Activated effector memory CD4-positive, alpha-beta T cell treated with anti-CD3 and anti-CD28 coated beads, Interleukin-2, amount 50 U/mL, for 16 hours (primary cell): Measurements from ENCODE around the gene ZC3H18.
A peak's percentile ranks its signal among the peaks of the same experiment; 100 is the strongest.

ENCODE experiments used
- DNase-seq: peaks from one replicate; pipeline ENCODE4 v3.0.0-alpha.2; 2020

ZC3H18 gene

DNA sequence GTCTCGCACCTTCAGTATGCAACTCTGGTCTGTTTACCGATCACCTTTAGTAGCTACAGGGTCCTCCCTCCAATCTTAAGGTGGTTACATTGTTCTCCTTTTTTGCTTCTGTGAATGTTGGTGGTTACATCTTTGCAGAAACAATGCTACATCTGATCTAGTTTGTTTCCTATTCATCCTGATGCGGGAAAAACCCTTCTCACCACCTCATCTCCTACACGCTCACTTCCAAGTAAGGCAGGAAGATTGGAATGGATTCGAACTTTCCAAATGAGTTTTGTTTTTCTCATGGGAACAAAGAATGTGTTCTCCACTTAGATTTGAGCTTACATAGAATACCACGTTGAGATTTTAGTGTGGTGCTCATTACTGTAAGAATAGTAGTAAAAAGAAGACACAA, 14.5 kb downstream of the ZC3H18 start:
- DNase-seq = no peak

DNA sequence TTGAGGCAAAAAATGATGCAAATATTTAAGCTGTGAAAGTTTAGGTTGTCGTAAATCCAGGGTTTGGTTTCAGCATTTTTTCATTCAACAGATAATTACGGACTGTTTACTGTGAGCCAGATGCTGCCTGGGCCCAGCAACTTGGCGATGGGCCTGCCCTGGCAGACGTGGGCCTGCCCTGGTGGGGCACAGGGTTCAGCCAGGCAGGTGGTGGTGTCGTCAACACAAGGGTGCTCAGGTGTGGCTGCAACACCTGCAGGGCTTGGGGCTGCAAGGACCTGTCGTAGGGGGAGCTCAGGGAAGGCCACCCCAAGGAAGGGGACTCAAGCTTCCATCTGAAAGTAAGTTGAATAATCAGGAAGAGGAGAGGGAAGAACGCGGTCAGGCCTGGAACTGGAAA, 15.1 kb downstream of the ZC3H18 start:
- no peak for DNase-seq

DNA sequence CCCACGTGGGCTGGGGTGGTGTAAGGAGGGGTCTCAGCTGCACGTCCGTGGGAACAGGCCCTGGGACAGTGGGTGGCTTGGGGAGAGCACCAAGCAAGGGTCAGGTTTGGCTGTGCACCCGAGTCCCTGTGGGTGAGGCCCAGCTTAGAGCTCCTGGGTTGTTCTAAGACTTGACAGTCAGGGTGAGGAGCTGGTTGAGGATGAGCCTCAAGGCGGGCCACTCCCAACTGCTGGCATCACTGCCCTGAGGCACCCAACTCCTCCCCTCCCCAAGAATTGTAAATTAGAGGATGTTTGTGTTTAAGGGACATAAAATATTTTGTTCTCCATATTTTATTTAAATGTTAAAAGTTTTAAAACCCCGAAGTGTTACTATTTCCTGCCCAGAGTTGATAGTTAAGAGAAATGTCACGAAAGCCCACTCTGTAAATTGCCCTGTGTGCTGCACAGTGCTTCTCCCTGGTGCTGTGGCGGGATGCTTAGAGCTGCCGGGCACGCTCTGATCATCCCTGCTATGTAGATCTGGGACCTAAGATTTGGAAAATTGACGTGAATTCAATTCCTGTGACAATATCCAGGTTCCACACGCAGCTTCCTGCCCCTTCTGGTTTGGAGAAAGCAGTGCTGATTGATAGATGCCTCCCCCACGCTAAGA, 15.9 kb downstream of the ZC3H18 start:
- DNase-seq = no peak

DNA sequence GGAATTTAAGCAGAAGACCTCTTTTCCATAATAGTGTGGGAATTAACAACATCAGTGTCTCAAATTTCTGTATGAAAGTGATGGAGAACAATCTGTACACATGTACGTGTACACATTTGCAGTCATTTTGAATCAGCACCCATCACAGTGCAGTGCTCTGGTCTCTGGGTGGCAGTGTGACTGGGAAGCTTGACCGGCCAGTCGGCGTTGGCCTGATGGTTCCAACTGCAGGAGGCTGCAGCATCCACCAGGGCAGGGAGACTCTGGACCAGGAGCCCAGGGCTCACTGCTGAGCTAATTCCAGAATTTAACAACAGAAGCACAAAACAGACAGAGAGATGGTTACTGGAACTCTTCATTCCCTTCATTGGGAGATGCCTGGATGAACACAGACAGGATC, 17.9 kb downstream of the ZC3H18 start:
- DNase-seq = no peak

DNA sequence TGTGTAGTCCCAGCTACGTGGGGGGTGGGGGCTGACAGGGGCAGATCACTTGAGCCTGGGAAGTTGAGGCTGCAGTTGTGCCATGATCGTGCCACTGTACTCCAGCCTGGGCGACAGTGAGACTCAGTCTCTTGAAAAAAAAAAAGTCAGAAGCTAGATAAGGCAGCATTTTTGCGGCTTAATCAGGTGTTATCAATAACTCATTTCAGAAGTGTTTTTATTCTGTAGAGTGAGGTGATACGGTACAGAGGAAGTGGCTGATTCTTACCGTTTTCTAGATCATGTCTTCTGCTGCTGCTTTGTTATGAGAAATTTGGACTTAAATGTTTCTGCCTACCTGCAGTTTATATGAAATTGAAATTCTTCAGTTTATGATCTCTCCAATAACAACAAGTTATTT, 18.6 kb downstream of the ZC3H18 start:
- no peak for DNase-seq

DNA sequence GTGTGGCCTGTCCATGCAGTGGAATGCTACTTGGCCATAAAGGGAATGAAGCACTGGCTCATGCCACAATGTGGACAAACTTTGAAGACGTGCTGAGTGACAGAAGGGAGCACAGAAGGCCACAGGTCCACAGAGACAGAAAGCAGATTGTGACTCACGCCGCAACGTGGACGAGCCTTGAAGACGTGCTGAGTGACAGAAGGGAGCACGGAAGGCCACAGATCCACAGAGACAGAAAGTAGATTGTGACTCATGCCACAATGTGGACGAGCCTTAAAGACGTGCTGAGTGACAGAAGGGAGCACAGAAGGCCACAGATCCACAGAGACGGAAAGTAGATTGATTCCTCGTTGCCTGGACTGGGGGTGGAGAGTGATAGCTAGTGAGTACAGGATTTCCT, 19.2 kb downstream of the ZC3H18 start:
- peak; percentile 69 for DNase-seq

DNA sequence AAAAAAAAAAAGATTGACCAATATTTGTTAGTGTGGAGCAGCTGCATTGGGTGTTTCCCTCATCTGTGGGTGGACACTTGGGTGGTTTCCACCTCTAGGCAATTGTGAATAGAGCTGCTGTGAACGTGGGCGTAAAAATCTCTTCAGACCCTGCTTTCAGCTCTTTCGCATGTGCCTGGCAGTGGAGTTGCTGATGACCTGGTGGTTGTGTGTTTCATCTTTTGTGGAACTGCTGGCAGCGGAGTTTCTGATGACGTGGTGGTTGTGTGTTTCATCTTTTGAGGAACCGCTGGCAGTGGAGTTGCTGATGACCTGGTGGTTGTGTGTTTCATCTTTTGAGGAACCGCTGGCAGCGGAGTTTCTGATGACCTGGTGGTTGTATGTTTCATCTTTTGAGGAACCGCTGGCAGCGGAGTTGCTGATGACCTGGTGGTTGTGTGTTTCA, 21.4 kb downstream of the ZC3H18 start:
- DNase-seq = peak; percentile 80

DNA sequence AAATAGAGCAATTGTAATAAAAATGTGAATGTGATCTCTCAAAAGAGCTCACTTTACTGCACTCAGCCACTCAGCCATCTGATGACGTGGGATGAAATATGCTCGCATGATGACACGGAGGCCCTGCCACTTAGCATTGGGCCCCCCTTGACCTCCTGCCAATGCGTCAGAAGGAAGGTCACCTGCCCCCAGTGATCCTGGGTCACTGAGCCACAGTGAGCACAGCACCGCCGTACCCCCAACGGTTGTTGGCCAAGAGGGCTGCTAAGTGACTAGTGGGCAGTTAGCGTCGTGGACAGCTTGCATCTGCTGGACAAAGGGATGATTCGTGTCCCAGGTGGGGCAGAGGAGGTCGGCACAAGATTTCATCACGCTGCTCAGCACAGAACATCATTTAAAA, 22.9 kb downstream of the ZC3H18 start:
- DNase-seq = no peak

DNA sequence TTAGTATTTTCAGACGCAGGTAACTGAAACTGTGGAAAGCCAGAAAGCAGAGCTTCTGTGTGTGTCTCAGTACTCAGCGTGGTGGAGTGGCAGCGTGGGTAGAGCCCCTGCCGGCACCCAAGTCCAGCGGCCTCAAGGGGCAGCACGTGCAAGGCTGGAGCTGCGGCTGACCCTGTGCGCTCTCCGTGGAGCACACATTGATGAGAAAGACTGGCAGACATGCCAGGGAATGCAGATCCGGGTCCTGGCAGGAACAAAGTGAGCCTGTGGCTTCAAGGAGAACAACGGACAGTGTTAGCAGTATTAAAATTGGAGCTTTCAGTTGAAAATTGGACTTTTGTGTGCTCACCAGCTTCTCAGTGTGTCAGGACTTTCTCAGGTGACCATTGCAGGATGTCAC, 23.3 kb downstream of the ZC3H18 start:
- DNase-seq = no peak

DNA sequence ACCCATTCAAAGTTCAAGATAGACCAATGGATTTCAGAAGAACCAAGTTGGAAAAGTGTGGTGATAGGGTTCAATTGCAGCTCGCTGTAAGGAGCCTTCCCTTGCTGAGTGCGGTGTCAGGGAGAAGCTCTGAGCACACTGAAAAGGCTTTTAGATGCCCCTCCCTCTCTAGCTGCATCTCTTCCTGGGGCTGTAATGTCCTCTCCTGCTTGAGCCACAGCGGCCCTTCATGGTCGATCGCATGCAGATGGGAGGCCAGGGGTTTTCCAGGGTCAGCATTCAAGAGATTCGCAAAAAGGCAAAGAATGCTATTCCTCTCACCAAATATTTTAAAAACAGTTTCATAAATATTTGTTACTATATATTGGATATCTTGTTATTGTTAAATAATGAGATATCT, 23.7 kb downstream of the ZC3H18 start:
- DNase-seq = no peak

DNA sequence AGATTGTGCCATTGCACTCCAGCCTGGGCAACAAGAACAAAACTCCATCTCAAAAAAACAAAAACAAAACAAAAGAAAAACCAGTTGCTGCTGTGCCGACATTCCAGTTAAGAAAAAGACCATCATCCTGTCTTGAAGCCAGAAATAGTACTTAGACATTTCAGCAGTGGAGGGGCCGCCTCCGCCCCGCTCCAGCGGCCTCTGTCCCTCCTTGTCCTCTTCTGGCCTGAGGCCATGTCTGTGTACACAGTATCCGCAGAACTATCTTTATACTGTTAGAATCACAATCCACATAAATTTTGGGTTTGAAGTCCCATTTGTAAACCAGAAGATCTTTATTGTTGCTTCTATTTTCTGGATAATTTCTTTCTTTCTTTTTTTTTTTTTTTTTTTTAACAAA, 24.9 kb downstream of the ZC3H18 start:
- DNase-seq = no peak

DNA sequence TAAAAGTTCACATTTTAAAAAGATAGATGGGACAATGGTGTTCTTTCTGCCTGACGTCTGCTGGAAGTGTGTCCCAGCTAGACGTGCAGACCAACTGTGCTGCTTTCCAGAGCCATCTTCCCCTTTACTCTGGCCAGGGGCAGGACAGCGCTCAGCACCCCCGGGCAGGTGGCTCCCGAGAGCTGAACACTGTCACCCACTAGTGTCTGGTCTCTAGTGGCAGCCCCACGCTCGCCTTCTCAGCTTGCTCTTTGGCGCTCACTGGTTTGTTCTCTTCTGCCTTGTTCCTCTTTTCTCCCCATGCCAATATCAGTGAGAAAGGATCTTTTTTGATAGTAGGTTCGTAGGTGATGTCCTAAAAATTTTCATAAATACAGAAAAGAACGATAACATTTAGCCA, 25.7 kb downstream of the ZC3H18 start:
- no peak for DNase-seq

DNA sequence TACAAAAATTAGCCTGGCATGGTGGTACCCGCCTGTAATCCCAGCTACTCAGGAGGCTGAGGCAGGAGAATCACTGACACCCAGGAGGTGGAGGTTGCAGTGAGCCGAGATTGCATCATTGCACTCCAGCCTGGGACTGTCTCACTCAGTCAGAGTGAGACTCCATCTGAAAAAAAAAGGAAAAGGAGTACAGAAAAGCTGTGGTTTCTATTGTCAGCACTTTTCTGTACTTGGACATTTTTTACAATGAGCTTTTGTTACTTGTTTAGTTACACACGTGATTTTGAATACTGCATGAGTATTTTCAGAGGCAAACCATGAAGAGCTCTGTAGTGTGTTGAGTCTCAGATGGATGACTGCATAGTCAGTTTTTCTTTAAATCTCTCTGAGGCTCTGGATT, 26.3 kb downstream of the ZC3H18 start:
- no peak for DNase-seq

DNA sequence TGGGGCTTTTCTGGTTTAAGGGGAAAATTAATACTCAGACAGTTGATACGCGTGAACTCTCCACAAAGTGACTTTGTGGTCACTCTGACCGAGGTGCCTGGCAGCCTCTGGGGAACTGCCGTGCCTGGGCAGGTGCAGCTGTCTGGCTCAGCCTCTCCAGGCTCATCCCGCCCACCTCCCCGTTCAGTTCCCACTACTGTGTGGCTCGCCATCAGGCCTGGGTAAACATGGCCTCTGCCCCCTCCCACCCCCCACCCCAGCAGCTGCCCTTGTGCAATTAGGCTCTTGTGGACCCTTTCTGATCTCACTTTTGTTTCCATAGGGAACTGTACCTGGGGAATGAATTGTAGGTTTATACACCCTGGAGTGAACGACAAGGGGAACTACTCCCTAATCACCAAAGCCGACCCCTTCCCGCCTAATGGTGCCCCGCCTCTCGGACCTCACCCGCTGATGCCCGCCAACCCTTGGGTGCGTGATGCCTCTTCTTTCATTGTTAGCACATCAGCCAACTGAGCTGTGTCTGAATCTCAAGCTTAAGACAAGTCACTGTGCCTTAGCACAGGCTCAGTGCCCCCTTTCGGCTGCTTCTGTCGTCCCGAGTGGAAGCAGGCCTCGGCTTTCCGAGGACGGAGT, 27.8 kb downstream of the ZC3H18 start:
- DNase-seq = no peak

DNA sequence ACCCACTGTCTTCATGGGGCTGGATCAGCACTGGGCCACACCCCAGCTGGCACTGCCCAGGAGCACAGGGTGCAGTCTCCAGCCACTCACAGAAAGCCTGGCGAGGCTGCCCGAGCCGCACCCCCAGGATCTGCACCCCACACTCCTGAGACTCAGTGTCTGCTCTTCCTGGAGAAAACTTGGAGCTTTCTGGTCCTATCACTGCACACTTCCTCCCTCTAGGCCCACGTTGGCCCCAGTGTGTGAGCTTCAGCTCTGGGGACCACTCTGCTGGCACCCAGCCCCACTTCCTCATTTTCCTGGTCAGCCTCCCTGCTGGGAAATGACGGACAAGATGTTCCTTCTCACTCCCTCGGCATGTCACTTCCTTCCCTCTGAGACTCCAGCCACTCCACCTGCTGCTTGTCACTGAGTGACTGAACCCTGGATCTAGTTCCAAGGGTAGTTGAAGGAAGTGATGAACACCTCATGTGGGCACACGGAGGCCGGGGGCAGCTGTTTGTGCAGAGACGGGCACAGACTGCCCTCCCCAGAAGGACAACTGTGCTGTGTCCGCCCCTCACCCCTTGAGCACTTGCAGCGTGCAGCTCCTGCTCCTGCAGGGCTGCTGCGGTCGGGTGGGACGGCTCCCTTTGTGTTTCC, 29.0 kb downstream of the ZC3H18 start:
- DNase-seq = no peak

DNA sequence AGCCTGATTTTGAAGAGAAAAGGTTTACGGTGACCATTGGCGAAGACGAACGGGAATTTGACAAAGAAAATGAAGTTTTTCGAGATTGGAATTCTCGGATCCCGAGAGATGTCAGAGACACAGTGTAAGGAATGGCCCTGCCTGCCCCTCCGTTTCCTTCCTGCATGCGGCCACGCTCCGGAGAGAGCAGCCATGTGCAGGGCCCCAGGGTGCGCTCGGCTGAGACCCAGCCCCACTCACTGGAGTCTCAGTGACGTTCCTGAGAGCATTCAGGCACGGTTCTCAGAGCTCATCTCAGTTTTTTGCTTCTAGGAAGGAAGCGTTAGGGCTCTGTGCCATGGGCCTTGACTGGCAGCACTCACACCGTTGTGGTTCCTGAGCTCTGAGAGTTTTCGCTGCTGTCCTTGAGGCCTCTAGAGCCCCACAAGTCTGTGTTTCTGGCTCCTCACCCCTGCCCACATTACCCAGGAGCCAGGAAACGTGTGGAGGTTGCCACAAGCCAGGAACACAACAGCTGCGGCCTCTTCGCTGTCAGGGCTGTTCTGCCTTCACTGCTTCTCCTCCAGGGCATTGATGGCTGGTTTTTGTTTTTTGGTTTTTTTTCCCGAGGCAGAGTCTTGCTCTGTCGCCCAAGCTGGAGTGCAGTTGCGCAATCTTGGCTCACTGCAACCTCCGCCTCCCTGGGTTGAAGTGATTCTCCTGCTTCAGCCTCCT, 29.8 kb downstream of the ZC3H18 start:
- DNase-seq = no peak

DNA sequence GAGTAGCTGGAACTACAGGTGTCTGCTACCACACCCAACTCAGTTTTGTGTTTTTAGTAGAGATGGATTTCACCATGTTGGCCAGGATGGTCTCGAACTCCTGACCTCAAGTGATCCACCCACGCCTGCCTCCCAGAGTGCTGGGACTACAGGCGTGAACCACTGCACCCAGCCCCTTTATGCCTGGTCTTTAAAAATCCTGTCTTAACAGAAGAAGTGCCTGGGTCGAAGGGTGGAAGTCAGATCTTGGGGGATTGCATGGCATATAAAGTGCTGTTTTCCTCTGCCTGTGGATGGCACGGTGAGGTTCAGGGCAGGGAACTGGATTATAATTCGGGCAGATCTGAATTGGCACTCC, 30.3 kb downstream of the ZC3H18 start:
- no peak for DNase-seq

DNA sequence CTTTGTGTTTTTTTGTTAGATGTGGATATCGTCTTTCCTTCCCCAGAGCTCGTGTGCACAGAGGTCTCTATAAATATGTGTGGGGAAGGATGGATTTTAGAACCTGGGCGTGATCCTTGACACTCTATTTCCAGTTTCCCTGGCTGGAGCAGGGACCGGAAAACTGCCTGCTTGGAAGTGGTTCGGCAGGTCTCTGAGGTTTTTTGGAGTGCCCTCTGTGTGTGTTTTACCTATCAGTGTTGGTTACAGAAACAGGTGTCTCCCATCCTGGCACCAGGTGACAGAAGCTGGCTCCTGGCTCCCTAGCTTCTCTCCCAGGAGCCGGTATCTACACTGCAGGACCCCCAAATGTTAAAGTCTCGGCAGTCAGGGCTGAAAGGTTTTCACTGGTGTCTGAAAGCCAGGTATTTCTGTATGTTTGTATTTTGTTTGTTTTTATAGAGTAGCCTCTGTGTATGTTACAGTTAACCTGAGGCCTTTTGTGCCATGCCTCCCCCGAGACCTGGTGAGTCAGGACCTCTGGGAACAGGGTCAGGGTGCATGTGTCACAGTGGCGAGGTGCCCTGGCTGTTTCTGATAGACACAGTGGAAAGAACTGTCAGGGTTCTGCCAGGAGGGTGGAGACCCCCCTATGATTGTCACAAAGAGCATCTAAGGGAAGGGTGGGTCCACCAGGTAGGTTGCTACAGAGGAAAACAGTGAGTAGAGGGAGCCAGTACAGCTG, 31.3 kb downstream of the ZC3H18 start:
- DNase-seq = no peak

DNA sequence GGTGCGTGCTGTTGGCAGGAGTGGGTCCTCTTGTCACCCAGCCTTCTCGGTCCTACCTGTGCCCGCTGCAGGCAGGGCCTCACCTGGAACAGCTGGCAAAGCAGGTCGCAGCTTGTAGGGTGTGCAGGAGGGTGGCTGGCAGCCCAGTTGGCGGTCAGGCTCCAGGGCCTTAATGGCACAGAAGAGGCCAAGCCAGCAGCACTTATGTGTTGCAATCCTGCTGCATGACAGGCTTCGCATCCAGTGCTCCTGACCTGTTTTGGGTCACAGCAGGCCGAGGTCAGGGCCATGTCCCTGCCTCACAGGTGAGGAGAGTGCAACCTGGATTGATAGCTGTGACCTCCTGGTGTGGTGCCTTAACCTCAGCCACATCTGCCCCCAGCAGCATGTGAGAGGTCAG, 31.9 kb downstream of the ZC3H18 start:
- DNase-seq = no peak

DNA sequence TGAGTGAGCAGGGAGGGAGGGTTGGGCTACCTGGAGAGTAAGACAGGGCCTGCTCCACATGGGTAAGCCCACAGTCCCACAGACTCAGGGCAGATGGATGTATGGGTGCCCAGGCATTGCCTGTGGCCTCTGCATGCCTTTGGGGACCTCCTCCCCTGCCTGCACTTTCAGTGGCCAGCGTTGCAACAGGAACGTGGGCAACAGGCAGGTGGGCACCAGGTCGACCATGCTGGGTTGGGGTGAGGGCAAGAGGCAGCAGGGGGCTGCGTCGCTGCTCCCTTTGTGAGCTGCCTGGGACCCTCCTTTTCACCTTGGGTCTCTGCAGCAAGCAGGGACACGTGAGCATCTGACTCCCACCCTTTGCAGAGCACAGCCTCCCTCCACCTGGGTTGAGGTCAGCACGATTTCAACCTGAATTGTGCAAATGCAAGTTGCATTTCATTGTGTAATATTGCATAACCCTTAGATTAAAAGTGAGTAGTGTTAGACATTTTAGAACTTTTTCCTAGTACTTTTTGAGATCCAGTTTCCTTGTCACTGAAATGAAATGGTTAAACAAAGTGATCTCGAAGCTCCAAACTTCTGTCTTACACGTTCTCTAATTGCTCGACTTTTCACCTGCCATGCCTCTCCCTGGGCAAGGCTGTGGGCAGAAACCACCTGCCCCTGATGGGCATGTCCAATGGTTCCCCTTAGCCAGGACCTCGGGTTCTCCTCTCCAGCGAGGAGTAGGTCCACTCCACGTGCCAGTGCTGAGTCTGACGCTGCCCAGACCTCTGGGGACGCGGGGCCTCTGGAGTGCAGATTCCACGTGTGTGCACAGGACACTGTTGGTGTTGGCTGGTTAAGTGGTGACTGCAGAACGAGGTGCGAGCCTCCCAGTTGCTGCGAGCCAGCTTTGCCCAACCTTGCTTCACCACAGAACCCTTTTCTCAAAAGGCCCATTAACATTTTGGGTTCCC, 35.3 kb downstream of the ZC3H18 start:
- no peak for DNase-seq

DNA sequence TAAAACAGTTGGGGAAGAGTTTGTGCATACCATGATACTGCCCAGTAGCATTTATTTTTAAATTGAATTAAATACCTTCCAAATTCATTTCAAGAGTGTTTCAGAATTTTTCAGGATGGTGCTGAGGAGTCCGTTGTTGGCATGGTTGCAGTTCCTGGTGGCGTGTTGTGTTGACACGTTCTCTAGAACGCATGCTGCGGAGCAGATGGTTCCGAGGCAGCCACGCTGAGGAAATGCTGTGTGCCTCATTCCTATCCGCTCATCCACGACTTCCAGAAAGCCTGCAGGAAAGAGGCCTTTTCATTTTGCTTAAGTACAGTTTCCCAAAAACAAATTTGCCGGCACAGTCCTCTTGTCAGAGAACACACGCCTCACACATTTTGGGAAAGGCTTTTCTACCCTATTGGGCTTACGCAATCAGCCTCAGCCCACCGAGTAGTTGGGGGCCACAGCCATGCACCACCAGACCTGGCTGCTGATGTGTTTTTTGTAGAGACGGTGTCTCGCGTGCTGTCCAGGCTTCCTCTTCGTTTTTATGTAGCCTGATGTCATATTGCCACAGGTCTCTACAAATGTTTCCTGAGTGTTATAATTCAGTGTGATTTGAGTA, 36.0 kb downstream of the ZC3H18 start:
- DNase-seq = no peak

DNA sequence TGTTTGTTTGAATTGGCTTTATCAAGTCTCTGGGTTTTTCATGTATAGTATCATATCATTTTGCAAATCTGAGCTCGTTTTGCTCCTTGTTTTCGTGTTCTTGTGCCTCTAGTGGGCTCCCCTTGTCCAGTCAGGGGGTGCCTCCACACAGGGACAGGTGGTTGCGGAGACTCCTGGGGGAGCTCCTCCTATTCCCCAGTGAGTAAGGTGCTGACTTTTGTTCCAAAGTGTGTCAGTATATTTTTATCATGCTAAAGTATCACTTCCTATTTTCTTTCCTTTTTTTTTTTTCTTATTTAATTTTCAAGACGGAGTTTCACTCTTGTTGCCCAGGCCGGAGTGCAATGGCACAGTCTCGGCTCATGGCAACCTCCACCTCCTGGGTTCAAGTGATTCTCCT, 37.9 kb downstream of the ZC3H18 start:
- no peak for DNase-seq
